Stimulated activated naive CD8-positive, alpha-beta T cell treated with anti-CD3 and anti-CD28 coated beads, Interleukin-15, Interleukin-2, amounts not matched to agents 100 U/mL and 50 U/mL, for 24 hours (primary cell): Measurements from ENCODE around the gene CPVL.
A peak's percentile ranks its signal among the peaks of the same experiment; 100 is the strongest.

Experiments used
- ATAC-seq: fragments of 150-1000 bp; cut with Tn5 transposase; one replicate; pipeline ENCODE4 v1.10.0; 2021
- DNase-seq: peaks from one replicate; pipeline ENCODE4 v3.0.0; 2021

The CPVL gene

GRCh38 chr7:29090836-29091601 is 55.3 kb downstream of the CPVL start:
- no peak for DNase-seq

GRCh38 chr7:29090151-29090805 is 56.1 kb downstream of the CPVL start:
- DNase-seq (no peak), ATAC-seq (no peak)

More at GRCh38 chr7:29090836-29091601, 55.3 kb downstream of the CPVL start:
- ATAC-seq = peak; percentile 40

- DNase-seq (no peak), ATAC-seq (no peak)
These were observed 58.5 kb downstream of the CPVL start for GRCh38 chr7:29087840-29088170.

GRCh38 chr7:29086545-29086944 is 59.8 kb downstream of the CPVL start:
- DNase-seq (no peak), ATAC-seq (no peak)

- ATAC-seq (peak; percentile 73), DNase-seq (no peak)
These were observed 61.5 kb downstream of the CPVL start for GRCh38 chr7:29084832-29085231.

GRCh38 chr7:29080803-29081202 is 65.5 kb downstream of the CPVL start:
- DNase-seq = no peak
- ATAC-seq = no peak

GRCh38 chr7:29078311-29079260 is 67.8 kb downstream of the CPVL start:
- ATAC-seq (no peak), DNase-seq (no peak)

GRCh38 chr7:29077854-29078253 is 68.5 kb downstream of the CPVL start:
- no peak for ATAC-seq
- DNase-seq = no peak

GRCh38 chr7:29077176-29077575 is 69.2 kb downstream of the CPVL start:
- no peak for ATAC-seq
- DNase-seq = no peak

GRCh38 chr7:29076631-29077030 is 69.7 kb downstream of the CPVL start:
- DNase-seq (no peak), ATAC-seq (no peak)

- no peak for ATAC-seq
These were observed 70.7 kb downstream of the CPVL start for GRCh38 chr7:29075606-29076005.

GRCh38 chr7:29071203-29071874 is 75.0 kb downstream of the CPVL start:
- no peak for ATAC-seq
- no peak for DNase-seq

More at GRCh38 chr7:29075606-29076005, 70.7 kb downstream of the CPVL start:
- no peak for DNase-seq

GRCh38 chr7:29066641-29067040 is 79.7 kb downstream of the CPVL start:
- no peak for DNase-seq
- no peak for ATAC-seq

- ATAC-seq = no peak
- no peak for DNase-seq
These were observed 81.0 kb downstream of the CPVL start for GRCh38 chr7:29065181-29065857.

GRCh38 chr7:29063872-29064271 is 82.5 kb downstream of the CPVL start:
- no peak for DNase-seq
- no peak for ATAC-seq

- DNase-seq = no peak
- ATAC-seq = no peak
These were observed 83.1 kb downstream of the CPVL start for GRCh38 chr7:29063236-29063635.

- no peak for DNase-seq
- no peak for ATAC-seq
These were observed 93.0 kb downstream of the CPVL start for GRCh38 chr7:29053105-29053872.

- DNase-seq (no peak), ATAC-seq (no peak)
These were observed 99.4 kb downstream of the CPVL start for GRCh38 chr7:29046978-29047377.

- DNase-seq (no peak), ATAC-seq (no peak)
These were observed 100.9 kb downstream of the CPVL start for GRCh38 chr7:29045258-29046086.

- no peak for DNase-seq
These were observed 101.8 kb downstream of the CPVL start for GRCh38 chr7:29044554-29044953.

More at GRCh38 chr7:29044554-29044953, 101.8 kb downstream of the CPVL start:
- no peak for ATAC-seq
